H9 (cell line): ENCODE data around the gene MRGPRF. TPM values are rescaled to one million over a fixed set of nuclear protein-coding genes. Genes with fewer than 3 reads are reported as not detected.

ENCODE experiments used
- DNase-seq: peaks from one replicate; pipeline ENCODE4 v3.0.0-alpha.2; 2017
- H2AFZ ChIP-seq: one replicate; pipeline ENCODE4 v1.6.1; 2013; ENCODE audit warnings: mild to moderate bottlenecking, low read length, control low read depth, moderate library complexity
- H2AK5ac ChIP-seq: 2 replicates; pipeline ENCODE4 v1.6.1; 2013; ENCODE audit warnings: low read length, control low read depth, mixed read lengths; ENCODE audit not compliant: insufficient read length
- H2BK120ac ChIP-seq: one replicate; pipeline ENCODE4 v1.6.1; 2013; ENCODE audit warnings: low read depth, mild to moderate bottlenecking, low read length, control low read depth, inconsistent platforms; ENCODE audit not compliant: poor library complexity, severe bottlenecking
- H2BK12ac ChIP-seq: 2 replicates; pipeline ENCODE4 v1.6.1; 2013; ENCODE audit warnings: low read length, control low read depth, mixed read lengths, low read depth; ENCODE audit not compliant: insufficient read length
- H2BK15ac ChIP-seq: 2 replicates; pipeline ENCODE4 v1.6.1; 2013; ENCODE audit warnings: low read depth, low read length, control low read depth
- H2BK20ac ChIP-seq: one replicate; pipeline ENCODE4 v1.6.1; 2013; ENCODE audit warnings: low read depth, mild to moderate bottlenecking, low read length, control low read depth, inconsistent platforms; ENCODE audit not compliant: poor library complexity, severe bottlenecking
- H2BK5ac ChIP-seq: 2 replicates; pipeline ENCODE4 v1.6.1; 2013; ENCODE audit warnings: low read length, control low read depth, mixed read lengths; ENCODE audit not compliant: insufficient read length
- H3K14ac ChIP-seq: 2 replicates; pipeline ENCODE4 v1.6.1; 2013; ENCODE audit warnings: low read length, control low read depth; ENCODE audit not compliant: insufficient read depth
- H3K18ac ChIP-seq: 2 replicates; pipeline ENCODE4 v1.6.1; 2013; ENCODE audit warnings: low read depth, mild to moderate bottlenecking, mixed read lengths, low read length, control low read depth; ENCODE audit not compliant: insufficient read length
- H3K23ac ChIP-seq: 2 replicates; pipeline ENCODE4 v1.6.1; 2013; ENCODE audit warnings: low read length, control low read depth, mixed read lengths, low read depth; ENCODE audit not compliant: insufficient read length
- H3K23me2 ChIP-seq: 2 replicates; pipeline ENCODE4 v1.6.1; 2013; ENCODE audit warnings: low read depth, mild to moderate bottlenecking, mixed read lengths, low read length, control low read depth; ENCODE audit not compliant: insufficient read length, poor library complexity, severe bottlenecking
- H3K27ac ChIP-seq: 2 replicates; pipeline ENCODE4 v1.5.1; 2013; ENCODE audit warnings: low read length, control low read depth, mixed read lengths, low read depth; ENCODE audit not compliant: insufficient read length
- H3K27me3 ChIP-seq: 2 replicates; pipeline ENCODE4 v1.6.1; 2013; ENCODE audit warnings: low read length, control low read depth, inconsistent platforms; ENCODE audit not compliant: insufficient read depth
- H3K4ac ChIP-seq: 2 replicates; pipeline ENCODE4 v1.6.1; 2013; ENCODE audit warnings: low read depth, mild to moderate bottlenecking, control low read depth, inconsistent platforms, low read length, moderate library complexity
- H3K4me1 ChIP-seq: 2 replicates; pipeline ENCODE4 v1.6.1; 2013; ENCODE audit warnings: low read length, control low read depth, inconsistent platforms; ENCODE audit not compliant: insufficient read depth
- H3K4me2 ChIP-seq: 2 replicates; pipeline ENCODE4 v1.6.1; 2013; ENCODE audit warnings: low read length, control low read depth, mixed read lengths; ENCODE audit not compliant: insufficient read length, insufficient read depth
- H3K56ac ChIP-seq: 2 replicates; pipeline ENCODE4 v1.6.1; 2013; ENCODE audit warnings: low read depth, mild to moderate bottlenecking, mixed read lengths, low read length, control low read depth; ENCODE audit not compliant: insufficient read length
- H3K79me1 ChIP-seq: 2 replicates; pipeline ENCODE4 v1.6.1; 2013; ENCODE audit warnings: low read depth, mild to moderate bottlenecking, moderate library complexity, low read length, control low read depth, inconsistent platforms; ENCODE audit not compliant: insufficient read depth, poor library complexity, severe bottlenecking
- H3K79me2 ChIP-seq: 2 replicates; pipeline ENCODE4 v1.6.1; 2013; ENCODE audit warnings: low read length, control low read depth, inconsistent platforms; ENCODE audit not compliant: insufficient read depth
- H3K9ac ChIP-seq: 2 replicates; pipeline ENCODE4 v1.6.1; 2013; ENCODE audit warnings: low read length, control low read depth, mixed read lengths; ENCODE audit not compliant: insufficient read length; ENCODE audit errors: extremely low read depth
- H3K9me3 ChIP-seq: one replicate; pipeline ENCODE4 v1.6.1; 2013; ENCODE audit warnings: low read depth, low read length, inconsistent platforms; ENCODE audit not compliant: control insufficient read depth
- H3T11ph ChIP-seq: one replicate; pipeline ENCODE4 v1.6.1; 2013; ENCODE audit warnings: mild to moderate bottlenecking, low read length, control low read depth, inconsistent platforms
- H4K20me1 ChIP-seq: one replicate; pipeline ENCODE4 v1.6.1; 2013; ENCODE audit not compliant: control insufficient read depth, insufficient read length, insufficient read depth
- H4K5ac ChIP-seq: 2 replicates; pipeline ENCODE4 v1.6.1; 2013; ENCODE audit warnings: low read depth, mild to moderate bottlenecking, mixed read lengths, low read length, control low read depth; ENCODE audit not compliant: insufficient read length
- H4K8ac ChIP-seq: replicated peaks from 2 replicates; pipeline ENCODE4 v1.6.1; 2013; ENCODE audit warnings: low read length, control low read depth, mixed read lengths, low read depth; ENCODE audit not compliant: insufficient read length
- H4K91ac ChIP-seq: 2 replicates; pipeline ENCODE4 v1.6.1; 2013; ENCODE audit warnings: low read depth, mild to moderate bottlenecking, moderate library complexity, mixed read lengths, low read length, control low read depth; ENCODE audit not compliant: insufficient read length
- H3K27ac Mint-ChIP-seq, 3 experiments: 2 replicates in 2 of 3; 3 replicates in 1 of 3; pipeline ENCODE4 v1.8.0; 2020 to 2021; ENCODE audit warnings: mixed read lengths in 3 of 3, mild to moderate bottlenecking in 1 of 3, moderate library complexity in 1 of 3
- H3K27me3 Mint-ChIP-seq: 2 replicates; pipeline ENCODE4 v1.8.0; 2021; ENCODE audit warnings: low read depth, mild to moderate bottlenecking, moderate library complexity, mixed read lengths
- H3K36me3 Mint-ChIP-seq, 3 experiments: 2 replicates in 2 of 3; 3 replicates in 1 of 3; pipeline ENCODE4 v1.8.0; 2020 to 2021; ENCODE audit warnings: low read depth in 3 of 3, mixed read lengths in 3 of 3; ENCODE audit not compliant: insufficient read depth in 1 of 3
- H3K4me1 Mint-ChIP-seq, 2 experiments: 2 replicates each; pipeline ENCODE4 v1.8.0; 2020; ENCODE audit warnings: mixed read lengths in 2 of 2
- H3K4me3 Mint-ChIP-seq, 2 experiments: 2 replicates in 1 of 2; 3 replicates in 1 of 2; pipeline ENCODE4 v1.8.0; 2020 to 2021; ENCODE audit warnings: mild to moderate bottlenecking in 2 of 2, mixed read lengths in 2 of 2, moderate library complexity in 1 of 2
- H3K9me3 Mint-ChIP-seq, 2 experiments: 2 replicates in 1 of 2; 3 replicates in 1 of 2; pipeline ENCODE4 v1.8.0; 2020; ENCODE audit warnings: mild to moderate bottlenecking in 2 of 2, mixed read lengths in 2 of 2, moderate library complexity in 1 of 2
- WGBS: extraction: QIAGEN DNeasy Blood & Tissue Kit; methylation state at CpG from one replicate; pipeline ENCODE4 v1.1.7; 2013; ENCODE audit warnings: missing lambda C conversion rate, low lambda C conversion rate, mixed read lengths; ENCODE audit not compliant: insufficient read length; ENCODE audit errors: extremely low coverage; 5-methylcytosine and 5-hydroxymethylcytosine counted together
- total RNA-seq: library from RNA; stranded (reverse); gene quantifications from 2 replicates; pipeline ENCODE4 v1.2.1, GENCODE V29; 2021
- TF ChIP-seq, protein P1 (sequence below): fragments of 200-600 bp; sonication (generic); conservative IDR thresholded peaks from 3 replicates; pipeline ENCODE4 v1.8.0; 2021; ENCODE audit warnings: antibody characterized with exemption, mild to moderate bottlenecking

The MRGPRF gene
- total RNA-seq, 1 experiment from 2014 or later, result 4.0 TPM

DNA sequence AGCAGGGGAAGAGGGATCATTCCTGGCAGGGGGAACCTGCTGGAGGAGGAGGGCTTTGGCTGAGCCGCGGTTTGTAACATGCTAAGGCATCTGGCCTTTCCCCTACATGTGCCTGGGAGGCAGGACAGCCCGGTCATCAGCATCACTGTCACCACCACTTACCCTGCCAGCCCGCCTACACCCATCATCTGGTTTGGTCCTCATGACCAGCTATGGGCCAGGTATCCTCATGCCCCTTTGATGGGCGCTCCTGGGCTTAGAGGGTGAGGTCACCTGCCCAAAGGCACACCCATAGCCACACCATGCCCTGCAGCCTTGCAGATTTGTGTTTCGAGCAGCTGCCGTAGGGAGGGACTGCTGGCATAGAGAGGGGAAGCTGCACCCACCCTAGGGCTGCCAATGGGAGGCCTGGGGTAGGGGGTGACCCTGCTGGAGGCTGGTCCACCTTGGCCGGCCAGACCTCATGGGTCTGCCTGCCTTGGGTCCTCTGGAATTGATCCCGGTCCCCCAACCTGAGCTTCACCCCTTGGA, 2.6 kb downstream of the MRGPRF start:
- peaks cover 7% of the 10 kb centered on the region for H3K27me3 Mint-ChIP-seq
- Histone ChIP-seq H2BK12ac (no peak overlapping the region), H3K23ac (no peak overlapping the region), H3T11ph (no peak overlapping the region), H4K8ac (no peak overlapping the region), H3K14ac (peak overlapping the region; percentile 67), H3K79me2 (no peaks in the 10 kb centered on the region), H3K18ac (peak overlapping the region; percentile 41), H2BK20ac (no peak overlapping the region), H3K27ac (no peak overlapping the region), H4K91ac (no peak overlapping the region), H3K9me3 (no peaks in the 10 kb centered on the region), H3K4me2 (peak overlapping the region; percentile 16), H4K20me1 (no peaks in the 10 kb centered on the region), H2BK120ac (no peak overlapping the region), H3K23me2 (peaks cover 22% of the 10 kb centered on the region), H3K9ac (no peak overlapping the region), H3K27me3 (no peaks in the 10 kb centered on the region), H2BK5ac (no peak overlapping the region), H4K5ac (no peak overlapping the region), H3K4me1 (peaks cover 2% of the 10 kb centered on the region; the same call in 1 of the 2 replicates), H3K4ac (no peak overlapping the region), H3K79me1 (no peaks in the 10 kb centered on the region), H2BK15ac (no peak overlapping the region), H2AFZ (no peak overlapping the region), H3K56ac (no peak overlapping the region), H2AK5ac (no peak overlapping the region)
- H3K9me3 Mint-ChIP-seq, result no peaks in the 10 kb centered on the region
- H3K36me3 Mint-ChIP-seq, result peaks cover 0 to 1% (median 0%) of the 10 kb centered on the region in 3 experiments; a peak in 3 of 7 replicates
- H3K27ac Mint-ChIP-seq, result no peak overlapping the region
- peaks cover 39 to 41% of the 10 kb centered on the region in 2 experiments for H3K4me1 Mint-ChIP-seq
- H3K4me3 Mint-ChIP-seq, result no peak overlapping the region
- DNase-seq, result no peak
- TF ChIP-seq, protein P1, sequence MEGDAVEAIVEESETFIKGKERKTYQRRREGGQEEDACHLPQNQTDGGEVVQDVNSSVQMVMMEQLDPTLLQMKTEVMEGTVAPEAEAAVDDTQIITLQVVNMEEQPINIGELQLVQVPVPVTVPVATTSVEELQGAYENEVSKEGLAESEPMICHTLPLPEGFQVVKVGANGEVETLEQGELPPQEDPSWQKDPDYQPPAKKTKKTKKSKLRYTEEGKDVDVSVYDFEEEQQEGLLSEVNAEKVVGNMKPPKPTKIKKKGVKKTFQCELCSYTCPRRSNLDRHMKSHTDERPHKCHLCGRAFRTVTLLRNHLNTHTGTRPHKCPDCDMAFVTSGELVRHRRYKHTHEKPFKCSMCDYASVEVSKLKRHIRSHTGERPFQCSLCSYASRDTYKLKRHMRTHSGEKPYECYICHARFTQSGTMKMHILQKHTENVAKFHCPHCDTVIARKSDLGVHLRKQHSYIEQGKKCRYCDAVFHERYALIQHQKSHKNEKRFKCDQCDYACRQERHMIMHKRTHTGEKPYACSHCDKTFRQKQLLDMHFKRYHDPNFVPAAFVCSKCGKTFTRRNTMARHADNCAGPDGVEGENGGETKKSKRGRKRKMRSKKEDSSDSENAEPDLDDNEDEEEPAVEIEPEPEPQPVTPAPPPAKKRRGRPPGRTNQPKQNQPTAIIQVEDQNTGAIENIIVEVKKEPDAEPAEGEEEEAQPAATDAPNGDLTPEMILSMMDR, result no peak
- no CpG with 5 or more reads among the region's 9 CpGs for WGBS
